Brain microvascular endothelial cell (primary cell): Measurements from ENCODE around the gene ACSF3.

Experiments used
- DNase-seq: peaks from one replicate; pipeline ENCODE4 v3.0.0-alpha.2; 2020
- H3K27ac ChIP-seq: fragments of 250-450 bp; sonication (Bioruptor Pico); 2 replicates; pipeline ENCODE4 v1.5.1; 2020; ENCODE audit warnings: mild to moderate bottlenecking, moderate library complexity
- H3K27me3 ChIP-seq: fragments of 250-450 bp; sonication (Bioruptor Pico); replicated peaks from 2 replicates; pipeline ENCODE4 v1.5.1; 2020; ENCODE audit warnings: mild to moderate bottlenecking
- H3K36me3 ChIP-seq: fragments of 250-450 bp; sonication (Bioruptor Pico); replicated peaks from 2 replicates; pipeline ENCODE4 v1.5.1; 2020; ENCODE audit warnings: mild to moderate bottlenecking
- H3K4me3 ChIP-seq: 2 replicates; pipeline ENCODE4 v1.5.1; 2011; ENCODE audit warnings: low read depth, mild to moderate bottlenecking, control low read depth, low read length, moderate library complexity
- in situ Hi-C: cut with HindIII; loops from 2 replicates; pipeline ENCODE4 v1.10.0; 2017; ENCODE audit warnings: low sequenced_read_pairs, low pct_ligation_motif_present
- TF ChIP-seq, protein P1 (sequence below): IDR thresholded peaks from 2 replicates; pipeline ENCODE4 v1.5.1; 2011; ENCODE audit warnings: low read depth, mild to moderate bottlenecking, moderate library complexity, low read length, control low read depth, inconsistent platforms; ENCODE audit errors: missing control alignments

Gene ACSF3

DNA sequence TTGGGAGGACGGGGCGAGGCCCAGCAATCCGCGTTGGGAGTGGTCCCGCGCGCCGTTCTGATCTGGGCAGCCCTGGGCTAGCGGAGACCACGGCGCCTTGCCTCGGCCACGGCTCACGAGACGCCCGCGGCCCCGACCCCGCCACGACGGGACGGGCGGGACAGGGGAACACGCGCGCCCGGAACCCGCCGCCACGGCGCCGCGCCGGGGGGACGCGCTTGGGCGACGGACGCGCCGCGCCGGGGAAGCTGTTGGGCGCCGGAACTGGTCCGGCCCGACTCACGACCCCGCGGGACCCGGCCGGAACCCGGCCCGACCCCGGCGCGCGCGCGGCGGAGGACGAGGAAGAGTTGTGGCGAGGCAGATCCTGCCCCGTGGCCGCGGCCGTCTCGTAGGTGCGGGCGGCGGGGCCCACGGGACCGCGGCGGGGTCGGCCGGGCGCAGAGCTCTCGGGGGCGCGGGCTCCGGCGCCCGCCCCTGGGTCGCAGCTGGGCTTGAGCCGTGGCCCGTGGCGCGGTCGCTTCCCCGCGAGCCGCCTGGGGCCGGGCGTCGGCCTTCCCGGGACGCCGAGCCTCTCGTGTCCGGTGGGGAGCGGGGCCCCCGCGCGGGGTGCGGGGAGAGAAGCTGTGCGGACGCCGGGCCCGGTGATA, at the start of gene ACSF3:
TSS of gene ACSF3 (plus strand) at position 251 of the 650 bp plus-strand sequence. CDS start 6,830 bp downstream, outside the sequence.
- in situ Hi-C loops, result no loop called here
- Histone ChIP-seq H3K27ac (peak within 1 kb of the TSS; percentile 29), H3K36me3 (no peaks in the 10 kb centered on the region), H3K4me3 (peak within 1 kb of the TSS; percentile 65), H3K27me3 (peaks cover 8% of the 10 kb centered on the region)
- TF ChIP-seq, protein P1, sequence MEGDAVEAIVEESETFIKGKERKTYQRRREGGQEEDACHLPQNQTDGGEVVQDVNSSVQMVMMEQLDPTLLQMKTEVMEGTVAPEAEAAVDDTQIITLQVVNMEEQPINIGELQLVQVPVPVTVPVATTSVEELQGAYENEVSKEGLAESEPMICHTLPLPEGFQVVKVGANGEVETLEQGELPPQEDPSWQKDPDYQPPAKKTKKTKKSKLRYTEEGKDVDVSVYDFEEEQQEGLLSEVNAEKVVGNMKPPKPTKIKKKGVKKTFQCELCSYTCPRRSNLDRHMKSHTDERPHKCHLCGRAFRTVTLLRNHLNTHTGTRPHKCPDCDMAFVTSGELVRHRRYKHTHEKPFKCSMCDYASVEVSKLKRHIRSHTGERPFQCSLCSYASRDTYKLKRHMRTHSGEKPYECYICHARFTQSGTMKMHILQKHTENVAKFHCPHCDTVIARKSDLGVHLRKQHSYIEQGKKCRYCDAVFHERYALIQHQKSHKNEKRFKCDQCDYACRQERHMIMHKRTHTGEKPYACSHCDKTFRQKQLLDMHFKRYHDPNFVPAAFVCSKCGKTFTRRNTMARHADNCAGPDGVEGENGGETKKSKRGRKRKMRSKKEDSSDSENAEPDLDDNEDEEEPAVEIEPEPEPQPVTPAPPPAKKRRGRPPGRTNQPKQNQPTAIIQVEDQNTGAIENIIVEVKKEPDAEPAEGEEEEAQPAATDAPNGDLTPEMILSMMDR, result no peak
- DNase-seq, result peak; percentile 4

DNA sequence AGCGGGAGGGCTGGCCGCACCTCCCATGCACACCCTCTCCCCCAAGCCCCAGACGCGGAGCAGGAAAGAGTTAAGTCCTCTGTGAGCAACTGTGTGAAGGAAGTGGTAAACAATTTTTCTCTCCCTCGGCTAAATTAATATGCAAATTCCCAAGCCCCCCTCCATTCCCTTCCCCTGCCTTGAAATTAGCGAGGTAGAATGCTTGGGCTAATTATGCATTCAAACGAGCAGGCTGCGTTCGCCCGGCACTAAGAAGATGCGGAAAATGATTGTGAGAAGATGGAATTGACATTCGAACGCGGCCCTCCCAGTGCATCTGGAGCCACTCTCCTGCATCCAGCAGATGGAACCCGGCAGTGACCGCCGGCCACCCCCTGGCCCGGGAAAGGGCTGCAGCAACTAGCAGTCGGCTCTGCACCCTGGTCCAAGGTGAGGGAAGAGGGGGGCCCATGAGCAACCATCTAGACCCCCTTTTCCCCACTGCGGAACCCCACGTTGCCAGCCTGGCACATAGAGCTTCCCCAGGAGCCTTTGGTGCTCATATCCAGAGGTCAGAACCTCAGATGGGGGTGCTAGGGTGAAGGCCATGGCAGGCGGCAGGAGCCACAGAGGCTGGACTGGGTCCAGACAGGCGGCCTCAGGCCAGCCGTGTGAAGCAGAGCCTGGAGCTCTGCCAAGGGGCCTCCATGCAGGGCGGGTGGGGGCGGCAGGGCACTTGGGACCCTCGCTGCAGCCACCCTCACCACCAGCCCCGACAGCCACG, 49.1 kb upstream of the ACSF3 start:
- no peak overlapping the region for H3K4me3 ChIP-seq
- peaks cover 15% of the 10 kb centered on the region for H3K27me3 ChIP-seq
- in situ Hi-C loops, result no loop called here
- TF ChIP-seq, protein P1, result no peak
- H3K36me3 ChIP-seq, result no peaks in the 10 kb centered on the region
- H3K27ac ChIP-seq, result no peak overlapping the region
- DNase-seq, result no peak

DNA sequence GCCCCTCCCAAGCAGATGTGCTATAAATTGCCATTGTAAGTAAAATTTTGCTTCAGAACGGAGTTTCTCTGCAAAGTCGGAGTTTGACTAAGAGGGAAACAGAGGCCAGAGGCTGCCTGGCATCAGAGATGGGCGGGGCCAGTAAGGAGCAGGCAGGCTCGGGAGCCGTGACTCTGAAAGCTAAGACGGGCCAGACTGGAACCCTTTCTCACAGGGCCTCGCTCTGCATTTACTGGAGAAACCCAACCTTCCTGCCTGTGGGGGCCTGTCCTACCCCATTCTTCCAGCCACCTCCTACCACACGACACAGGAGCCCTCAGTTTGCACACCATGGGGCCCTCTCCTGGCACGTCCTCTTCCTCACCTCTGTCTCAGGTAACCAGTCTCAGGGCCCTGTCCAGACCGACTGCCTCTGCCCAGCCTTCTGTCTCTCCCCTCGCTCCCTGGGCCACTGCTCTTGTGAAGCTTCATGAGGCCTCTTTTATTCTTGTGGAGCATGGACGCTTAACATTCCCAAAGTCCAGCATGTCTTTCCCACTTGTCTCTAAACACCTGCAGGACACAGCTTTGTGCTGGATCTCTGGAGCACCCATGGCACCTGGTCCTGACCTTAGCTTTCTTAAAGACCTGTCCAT, 48.4 kb upstream of the ACSF3 start:
- Histone ChIP-seq H3K4me3 (no peak overlapping the region), H3K36me3 (no peaks in the 10 kb centered on the region), H3K27me3 (peaks cover 20% of the 10 kb centered on the region), H3K27ac (no peak overlapping the region)
- TF ChIP-seq, protein P1, result no peak
- DNase-seq, result no peak
- in situ Hi-C loops, result no loop called here

DNA sequence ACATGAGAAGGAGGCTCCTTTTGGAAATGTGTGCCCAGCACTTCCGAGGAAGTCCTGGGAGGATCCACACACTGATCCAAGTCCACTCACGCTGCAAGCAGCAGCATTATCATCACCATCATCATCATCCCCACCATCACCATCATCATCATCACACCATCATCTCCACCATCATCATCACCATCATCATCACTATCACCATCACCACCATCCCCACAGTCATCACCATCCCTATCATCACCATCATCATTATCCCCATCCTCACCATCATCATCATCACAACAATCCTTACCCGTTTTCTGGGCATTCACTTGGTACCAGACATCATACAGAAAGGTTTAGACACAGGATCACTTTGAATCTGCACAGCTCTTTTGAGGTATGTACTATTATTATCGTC, 47.8 kb upstream of the ACSF3 start:
- Histone ChIP-seq H3K4me3 (no peak overlapping the region), H3K36me3 (no peaks in the 10 kb centered on the region), H3K27me3 (peaks cover 20% of the 10 kb centered on the region), H3K27ac (no peak overlapping the region)
- TF ChIP-seq, protein P1, result no peak
- no peak for DNase-seq
- in situ Hi-C loops, result no loop called here

DNA sequence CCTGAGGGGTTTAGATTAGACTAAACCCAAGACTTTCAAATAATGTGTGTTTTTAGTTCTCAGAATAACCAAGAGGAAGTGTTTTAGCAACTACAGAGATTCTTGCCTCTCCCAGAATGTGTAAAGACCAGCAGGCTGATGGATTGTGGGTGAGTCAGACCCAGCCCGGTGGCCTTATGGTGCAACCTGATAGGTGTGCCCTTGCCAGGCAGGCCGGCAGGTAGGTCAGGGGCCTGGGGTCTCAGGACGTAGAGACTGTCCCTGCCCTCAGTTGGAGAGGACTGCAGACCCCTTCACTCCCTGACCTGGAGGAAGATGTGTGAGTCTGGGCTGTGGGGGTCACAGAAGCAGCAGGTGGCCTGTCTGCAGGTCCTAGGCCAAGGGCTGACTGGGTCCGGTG, 47.2 kb upstream of the ACSF3 start:
- no peaks in the 10 kb centered on the region for H3K36me3 ChIP-seq
- DNase-seq, result no peak
- TF ChIP-seq, protein P1, result no peak
- no peak overlapping the region for H3K4me3 ChIP-seq
- peaks cover 20% of the 10 kb centered on the region for H3K27me3 ChIP-seq
- no peak overlapping the region for H3K27ac ChIP-seq
- in situ Hi-C loops, result no loop called here
